22Rv1 (cell line): Measurements from ENCODE around the gene AZU1.
"Not testable (repeated sequence)": the region's sequence is repeated elsewhere in the genome, so short reads cannot be mapped to it uniquely, and the experiment has no call there.

Experiments used
- H3K27ac ChIP-seq: fragments of 450-650 bp; 2 replicates; pipeline ENCODE4 v1.5.1; 2017
- CTCF ChIP-seq: fragments of 450-650 bp; IDR thresholded peaks from 2 replicates; pipeline ENCODE4 v1.5.1; 2017; ENCODE audit warnings: mild to moderate bottlenecking
- ZFX ChIP-seq: fragments of 450-650 bp; IDR thresholded peaks from 2 replicates; pipeline ENCODE4 v1.6.1; 2017; ENCODE audit warnings: antibody characterized with exemption, borderline replicate concordance

The AZU1 gene

GRCh38 chr19:812747-813218 is 14.9 kb upstream of the AZU1 start:
- TF ChIP-seq ZFX (no peak), CTCF (no peak)
- H3K27ac ChIP-seq, result no peak overlapping the region

GRCh38 chr19:813219-814151 is 14.2 kb upstream of the AZU1 start:
- no peak for TF ChIP-seq ZFX
- TF ChIP-seq CTCF, result no peak
- H3K27ac ChIP-seq, result no peak overlapping the region

- no peak for TF ChIP-seq ZFX
- no peak for TF ChIP-seq CTCF
- no peak overlapping the region for H3K27ac ChIP-seq
Measured at GRCh38 chr19:814152-815078, 13.2 kb upstream of the AZU1 start.

GRCh38 chr19:815079-815774 is 12.4 kb upstream of the AZU1 start:
- no peak for TF ChIP-seq ZFX
- no peak for TF ChIP-seq CTCF
- H3K27ac ChIP-seq, result no peak overlapping the region

- TF ChIP-seq CTCF, result no peak
- no peak for TF ChIP-seq ZFX
- H3K27ac ChIP-seq, result no peak overlapping the region
Measured at GRCh38 chr19:815775-816499, 11.7 kb upstream of the AZU1 start.

GRCh38 chr19:816500-816857 is 11.2 kb upstream of the AZU1 start:
- TF ChIP-seq ZFX, result no peak
- TF ChIP-seq CTCF, result no peak
- no peak overlapping the region for H3K27ac ChIP-seq

GRCh38 chr19:820212-820611 is 7.4 kb upstream of the AZU1 start:
- not testable (repeated sequence) for H3K27ac ChIP-seq
